ENCODE results near the gene MET.

DNA sequence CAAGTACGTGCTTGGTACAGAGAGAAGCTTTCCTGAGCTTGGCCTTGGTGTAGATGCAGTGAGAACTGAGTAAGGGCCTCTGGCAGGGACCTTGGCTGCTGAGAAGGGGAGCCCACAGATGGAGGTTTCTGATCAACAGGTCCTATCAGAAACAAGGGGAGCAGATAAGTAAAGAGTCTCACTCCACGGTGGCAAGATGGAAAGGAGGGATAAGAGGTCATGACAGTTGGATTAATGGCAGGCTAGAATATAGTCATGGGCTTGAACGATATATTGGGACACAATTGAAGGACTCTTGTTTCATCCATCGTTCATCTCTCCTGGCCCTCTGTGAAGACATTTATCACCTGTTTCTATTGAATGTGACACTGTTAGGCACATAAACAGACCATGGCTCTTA, 41.5 kb downstream of the MET start:
- TF ChIP-seq POLR2A (IDR thresholded peaks at IDR 0.05; ENCODE audit: low read length): no peak
- TF ChIP-seq GATA1 (IDR thresholded peaks at IDR 0.05; ENCODE audit: low read depth, low read length): no peak

All from erythroblast (primary cell).